HG03196 (cell line): ENCODE data around the gene RBM19.

ENCODE experiments used
- ATAC-seq: cut with Tn5 transposase; IDR thresholded peaks from one replicate; pipeline ENCODE4 v1.9.1; 2021; ENCODE audit not compliant: unreplicated experiment

Gene RBM19

GRCh38 chr12:113862590-113863454 is 103.3 kb downstream of the RBM19 start:
- no peak for ATAC-seq

DNA sequence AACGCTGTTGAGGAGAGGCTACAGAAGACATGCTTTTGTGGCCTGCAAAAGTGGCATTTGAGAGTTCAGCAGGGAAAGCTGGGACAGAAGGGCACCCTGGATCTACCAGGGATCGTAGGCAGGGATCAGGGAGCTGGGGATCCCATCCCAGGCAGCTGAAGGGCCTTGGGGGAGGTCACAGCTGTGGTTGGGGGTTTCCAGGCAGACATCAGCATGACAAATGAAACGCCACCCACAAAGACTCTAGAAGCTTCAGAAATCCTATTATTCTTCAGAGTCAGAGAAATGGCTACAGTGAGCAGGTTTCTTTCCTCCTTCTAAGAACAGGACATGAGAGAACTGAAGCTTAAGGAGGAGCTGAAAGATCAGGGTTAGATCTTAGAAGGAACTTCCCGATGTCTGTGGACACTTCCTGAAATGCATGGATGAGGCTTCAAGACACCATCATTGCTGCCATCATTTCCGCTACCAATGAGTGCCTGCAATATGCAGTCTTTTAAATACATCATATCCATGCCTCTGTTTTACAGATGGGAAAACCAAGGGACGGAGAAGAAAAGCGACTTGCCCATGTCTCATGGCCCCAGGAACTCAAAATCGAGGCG is 104.3 kb downstream of the RBM19 start:
- no peak for ATAC-seq

- no peak for ATAC-seq
These were observed 105.2 kb downstream of the RBM19 start for GRCh38 chr12:113860950-113861349.

GRCh38 chr12:113860059-113860820 is 105.9 kb downstream of the RBM19 start:
- no peak for ATAC-seq

GRCh38 chr12:113858841-113859386 is 107.2 kb downstream of the RBM19 start:
- no peak for ATAC-seq

DNA sequence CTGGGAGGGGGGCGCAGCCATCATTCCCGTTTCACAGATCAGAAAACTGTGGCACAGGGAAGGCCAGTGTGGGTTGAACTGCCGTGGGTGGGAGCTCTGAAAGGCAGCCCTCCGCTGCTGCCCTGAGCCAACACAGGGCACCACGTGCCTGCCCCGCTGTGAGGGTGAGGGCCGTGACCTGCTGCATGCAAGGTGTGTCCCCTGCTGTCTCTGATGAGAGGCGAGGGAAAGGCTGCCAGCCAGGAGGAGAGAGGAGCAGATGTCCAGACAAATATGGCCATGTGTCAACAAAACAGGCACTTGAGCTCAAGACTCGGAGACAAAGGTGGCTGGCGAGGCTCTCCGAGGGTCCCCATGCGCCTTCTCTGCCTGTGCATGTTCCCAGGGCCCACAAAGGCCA is 108.8 kb downstream of the RBM19 start:
- ATAC-seq: no peak

GRCh38 chr12:113855998-113856397 is 110.1 kb downstream of the RBM19 start:
- no peak for ATAC-seq

DNA sequence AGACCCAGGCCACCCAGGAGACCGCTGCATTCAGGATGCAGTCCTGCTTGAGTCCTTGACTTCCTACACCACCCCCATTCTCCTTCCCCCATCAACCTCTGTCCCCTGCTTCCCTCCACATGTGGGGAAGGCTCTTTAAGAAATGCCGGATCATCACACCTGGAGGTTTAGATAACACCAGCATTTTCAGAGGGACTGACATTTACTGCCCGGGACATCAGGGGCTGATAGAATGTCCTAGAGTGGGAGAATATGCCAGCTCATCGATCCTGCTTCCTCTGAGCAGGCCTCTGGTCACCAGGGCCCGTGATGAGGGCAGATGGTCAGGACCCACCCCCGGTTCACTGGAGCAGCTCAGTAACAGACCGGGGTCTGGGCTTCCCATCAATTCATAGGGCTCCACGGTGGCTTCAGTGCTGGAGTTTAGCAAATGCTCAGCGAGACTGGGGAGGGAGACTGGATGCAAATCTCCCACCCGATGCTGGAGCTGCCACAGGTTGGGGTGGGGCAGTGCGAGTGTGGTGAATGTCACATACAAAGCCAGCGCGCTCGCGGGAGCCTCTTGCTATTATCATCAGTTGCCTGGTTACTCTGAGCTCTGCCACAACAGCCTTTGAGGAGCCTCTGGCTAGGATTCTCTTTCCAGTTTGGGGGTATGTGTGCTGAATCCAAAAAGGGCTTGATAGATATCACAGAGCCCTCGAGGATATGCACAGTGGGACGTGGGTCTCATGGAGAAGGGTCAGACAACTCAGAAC is 111.6 kb downstream of the RBM19 start:
- ATAC-seq: no peak

DNA sequence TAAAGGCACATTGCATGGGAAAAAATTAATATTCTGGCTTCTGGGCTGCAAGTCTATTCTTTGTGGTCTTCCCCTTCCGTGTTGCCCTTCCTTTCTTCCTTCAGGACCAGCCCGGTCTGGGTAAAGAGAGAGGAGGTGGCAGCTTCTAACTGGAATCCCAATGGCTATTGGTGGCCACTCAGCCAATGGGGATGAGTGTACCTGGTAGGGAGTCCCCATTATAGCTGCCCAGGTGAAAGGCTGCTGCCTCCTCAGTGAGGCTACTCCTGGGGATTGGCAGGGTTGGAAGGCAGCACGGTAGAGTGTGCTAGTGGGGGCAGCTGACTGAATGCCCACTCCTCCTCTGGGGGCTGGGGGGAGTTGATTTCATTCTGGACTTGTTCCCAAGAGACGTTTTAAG is 112.6 kb downstream of the RBM19 start:
- no peak for ATAC-seq

- no peak for ATAC-seq
These were observed 113.2 kb downstream of the RBM19 start for GRCh38 chr12:113852695-113853490.

GRCh38 chr12:113852264-113852663 is 113.9 kb downstream of the RBM19 start:
- no peak for ATAC-seq

- no peak for ATAC-seq
These were observed 115.6 kb downstream of the RBM19 start for GRCh38 chr12:113850309-113851056.

DNA sequence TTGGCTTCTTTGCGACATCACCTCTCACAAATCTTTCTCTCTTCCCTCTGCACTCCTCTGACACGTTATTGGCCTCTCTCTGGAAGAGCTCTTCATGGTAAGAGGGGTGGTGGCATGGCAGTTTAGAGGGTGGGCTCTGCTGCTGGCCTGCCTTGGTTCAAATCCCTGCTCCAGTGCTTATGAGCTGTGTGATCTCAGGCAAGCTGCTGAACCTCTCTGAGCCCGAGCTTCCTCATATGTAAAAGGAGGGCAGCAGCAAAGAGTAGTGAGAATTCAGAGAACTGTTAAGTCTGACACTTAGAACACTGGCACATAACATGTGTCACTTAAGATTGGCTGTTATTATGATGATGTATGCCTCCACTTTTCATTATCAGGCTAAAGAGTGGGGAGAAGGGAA is 118.3 kb downstream of the RBM19 start:
- ATAC-seq: no peak

GRCh38 chr12:113846883-113847755 is 119.0 kb downstream of the RBM19 start:
- no peak for ATAC-seq

DNA sequence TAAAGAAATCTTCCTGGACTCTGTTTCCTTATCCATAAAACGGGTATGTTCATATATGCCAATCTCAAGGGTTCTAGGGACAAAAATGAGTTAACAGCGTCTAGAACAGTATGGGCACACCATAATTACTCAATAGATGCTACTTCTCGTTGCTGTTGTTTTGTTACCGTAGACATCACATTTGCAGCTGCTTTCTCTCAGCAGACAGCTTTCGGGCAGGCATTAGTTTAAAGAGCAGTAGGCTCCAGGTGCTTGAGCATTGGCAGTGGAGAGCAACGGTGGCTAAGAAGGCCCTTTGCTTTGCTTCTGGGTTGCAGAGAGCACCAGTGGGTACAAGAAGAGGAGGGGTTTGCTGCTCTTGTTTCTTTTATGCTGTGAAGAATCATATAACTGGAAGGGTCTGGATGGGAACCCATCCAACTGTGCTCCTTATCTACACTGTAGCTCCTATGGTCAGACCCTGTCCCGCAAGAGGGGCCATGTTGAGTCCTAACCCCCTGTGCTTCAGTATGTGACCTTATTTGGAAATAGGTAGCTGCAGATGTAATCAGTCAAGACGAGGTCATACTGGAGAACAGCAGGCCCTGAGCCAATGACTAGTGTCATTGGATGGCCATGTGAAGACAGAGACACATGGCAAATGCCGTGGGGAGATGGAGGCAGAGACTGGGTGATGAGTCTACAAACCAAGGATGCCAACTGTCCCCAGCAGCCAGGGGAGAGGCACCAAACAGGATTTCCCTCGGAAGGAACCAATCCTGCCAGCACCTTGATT is 120.0 kb downstream of the RBM19 start:
- no peak for ATAC-seq

DNA sequence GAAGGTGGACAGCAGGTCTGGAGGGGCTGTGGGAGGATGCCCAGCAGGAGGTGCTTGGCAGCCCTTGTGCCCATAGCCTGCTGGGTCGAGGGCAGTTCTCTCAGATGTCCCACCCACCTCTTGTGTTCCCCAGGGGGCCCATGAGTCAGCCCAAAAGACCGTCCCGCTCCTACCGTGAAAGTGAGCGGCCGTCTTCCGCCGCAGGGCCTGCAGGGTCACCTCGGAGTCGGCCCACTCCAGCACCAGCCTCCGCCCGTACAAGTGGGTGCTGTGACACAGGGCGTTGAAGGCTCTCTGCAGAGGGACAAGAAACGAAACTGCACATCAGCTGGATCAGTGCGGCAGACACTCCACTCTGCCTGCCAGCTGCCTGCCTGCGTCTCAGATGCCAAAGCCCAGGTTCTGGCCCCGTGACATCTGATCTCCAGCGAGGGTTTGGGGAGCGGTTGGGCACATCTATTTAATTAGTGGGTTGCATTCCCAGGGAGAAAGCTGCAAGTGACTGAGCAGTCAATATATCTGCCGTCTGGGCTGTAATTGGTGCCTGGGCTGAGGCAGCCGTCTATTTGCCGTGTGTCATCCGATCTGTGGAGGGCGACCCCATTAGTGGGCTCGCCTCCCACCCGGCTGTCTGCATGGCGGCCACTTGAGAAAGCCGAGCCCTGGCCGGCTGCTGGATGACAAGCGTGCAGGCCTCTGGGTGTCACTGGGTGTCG is 121.5 kb downstream of the RBM19 start:
- ATAC-seq: no peak

- ATAC-seq: no peak
These were observed 123.4 kb downstream of the RBM19 start for GRCh38 chr12:113842699-113843098.
